CD14-positive monocyte (primary cell): ENCODE data around the gene EFNA1. TPM values are rescaled to one million over a fixed set of nuclear protein-coding genes. Genes with fewer than 3 reads are reported as not detected.

Experiments used
- DNase-seq, 3 donors: peaks; one replicate each; pipeline ENCODE4 v3.0.0-alpha.2; 2011 to 2022
- H2AFZ ChIP-seq: 2 replicates; pipeline ENCODE4 v1.6.0; 2012; ENCODE audit warnings: mild to moderate bottlenecking, low read depth, low read length, inconsistent platforms; ENCODE audit not compliant: insufficient read depth, poor library complexity, severe bottlenecking
- H3K27ac ChIP-seq, 2 donors: 1 replicate in 1 of 2; 2 replicates in 1 of 2; pipeline ENCODE4 v1.5.1; 2012 to 2013; ENCODE audit warnings: low read length in 2 of 2, control low read depth in 1 of 2, inconsistent platforms in 1 of 2, low read depth in 1 of 2, mild to moderate bottlenecking in 1 of 2
- H3K27me3 ChIP-seq, 2 donors: one replicate each; pipeline versions ENCODE4 v1.6.0 to v1.6.1; 2011 to 2013; ENCODE audit warnings: low read length in 2 of 2; ENCODE audit not compliant: control insufficient read depth in 2 of 2, insufficient read depth in 2 of 2
- H3K36me3 ChIP-seq, 2 donors: replicated peaks in 1 of 2; 1 replicate in 1 of 2; 2 replicates in 1 of 2; pipeline versions ENCODE4 v1.5.1 to v1.6.1; 2012 to 2013; ENCODE audit warnings: low read length in 2 of 2, control low read depth in 1 of 2, inconsistent platforms in 1 of 2, mild to moderate bottlenecking in 1 of 2; ENCODE audit not compliant: insufficient read depth in 2 of 2, control insufficient read depth in 1 of 2
- H3K4me1 ChIP-seq, 2 donors: 1 replicate in 1 of 2; 2 replicates in 1 of 2; pipeline versions ENCODE4 v1.5.1 to v1.6.1; 2012 to 2013; ENCODE audit warnings: low read length in 2 of 2, control low read depth in 1 of 2, inconsistent platforms in 1 of 2, mild to moderate bottlenecking in 1 of 2, moderate library complexity in 1 of 2; ENCODE audit not compliant: insufficient read depth in 2 of 2, control insufficient read depth in 1 of 2
- H3K4me2 ChIP-seq: replicated peaks from 2 replicates; pipeline ENCODE3; 2012; ENCODE audit warnings: low read length, moderate library complexity, mild to moderate bottlenecking; ENCODE audit not compliant: poor library complexity, severe bottlenecking; ENCODE audit errors: extremely low read depth
- H3K4me3 ChIP-seq, 3 experiments: fragments of 200-600 bp in 1 of 3; sonication (generic) in 1 of 3; replicated peaks in 1 of 3; 1 replicate in 2 of 3; 2 replicates in 1 of 3; pipeline ENCODE4 v1.5.1; 2011 to 2013; ENCODE audit warnings: low read length in 3 of 3, mild to moderate bottlenecking in 3 of 3, control low read depth in 2 of 3, low read depth in 2 of 3, inconsistent platforms in 1 of 3, moderate library complexity in 1 of 3
- H3K79me2 ChIP-seq: 2 replicates; pipeline ENCODE4 v1.6.0; 2012; ENCODE audit warnings: mild to moderate bottlenecking, control low read depth, inconsistent platforms, low read length, moderate library complexity; ENCODE audit not compliant: insufficient read depth
- H3K9ac ChIP-seq: 2 replicates; pipeline ENCODE4 v1.6.0; 2017; ENCODE audit warnings: low read length, mild to moderate bottlenecking; ENCODE audit not compliant: insufficient read depth, poor library complexity, severe bottlenecking
- H3K9me3 ChIP-seq, 2 donors: replicated peaks in 1 of 2; 1 replicate in 1 of 2; 2 replicates in 1 of 2; pipeline versions ENCODE4 v1.5.1 to v1.6.1; 2012 to 2013; ENCODE audit warnings: low read length in 2 of 2, control low read depth in 1 of 2; ENCODE audit not compliant: control insufficient read depth in 1 of 2, insufficient read depth in 1 of 2
- H4K20me1 ChIP-seq: 2 replicates; pipeline ENCODE4 v1.6.0; 2012; ENCODE audit warnings: mild to moderate bottlenecking, low read length, control low read depth, moderate library complexity; ENCODE audit not compliant: insufficient read depth
- H3K27ac Mint-ChIP-seq, 7 donors: one replicate each; pipeline ENCODE4 v1.8.0; 2020; ENCODE audit warnings: mild to moderate bottlenecking in 7 of 7, mixed read lengths in 7 of 7, moderate library complexity in 6 of 7, inconsistent platforms in 2 of 7
- H3K27me3 Mint-ChIP-seq, 3 donors: one replicate each; pipeline ENCODE4 v1.8.0; 2021 to 2022; ENCODE audit warnings: low read depth in 3 of 3, mild to moderate bottlenecking in 3 of 3, mixed read lengths in 3 of 3, moderate library complexity in 3 of 3, inconsistent platforms in 1 of 3
- H3K36me3 Mint-ChIP-seq, 2 donors: one replicate each; pipeline ENCODE4 v1.8.0; 2020; ENCODE audit warnings: mixed read lengths in 2 of 2, inconsistent platforms in 1 of 2, mild to moderate bottlenecking in 1 of 2
- H3K4me1 Mint-ChIP-seq: one replicate; pipeline ENCODE4 v1.8.0; 2020; ENCODE audit warnings: mild to moderate bottlenecking, mixed read lengths
- H3K4me3 Mint-ChIP-seq, 2 donors: one replicate each; pipeline ENCODE4 v1.8.0; 2020; ENCODE audit warnings: mild to moderate bottlenecking in 2 of 2, mixed read lengths in 2 of 2, moderate library complexity in 1 of 2
- H3K9me3 Mint-ChIP-seq, 7 donors: one replicate each; pipeline ENCODE4 v1.8.0; 2020 to 2022; ENCODE audit warnings: mixed read lengths in 7 of 7, mild to moderate bottlenecking in 6 of 7, moderate library complexity in 6 of 7, inconsistent platforms in 2 of 7
- CTCF ChIP-seq: fragments of 200-600 bp; IDR thresholded peaks from one replicate; pipeline ENCODE4 v1.8.0; 2022; ENCODE audit warnings: antibody characterized with exemption, mild to moderate bottlenecking
- WGBS: methylation state at CpG from one replicate; pipeline ENCODE4 v1.1.5; 2013; ENCODE audit warnings: missing lambda C conversion rate; ENCODE audit not compliant: insufficient coverage; 5-methylcytosine and 5-hydroxymethylcytosine counted together
- intact Hi-C, 2 donors: fragments of 100-400 bp; cut with micrococcal nuclease; formaldehyde crosslinking; loops; one replicate each; pipeline versions ENCODE4 v1.15.0 to v1.15.1; 2023
- polyA plus RNA-seq, 3 donors: library from polyadenylated mRNA; depleted of rRNA in 1 of 3; unstranded in 2 of 3; stranded (reverse) in 1 of 3; fragments of 300-500 nt in 2 of 3; fragments of >200 nt in 1 of 3; fragmentation: Illumina TruSeq in 2 of 3; gene quantifications; 1 replicate in 2 of 3; 2 replicates in 1 of 3; pipeline ENCODE4 v1.2.3, GENCODE V29; 2012 to 2021

EFNA1 gene
- polyA plus RNA-seq, 3 donors = 1.2 TPM; not detected in 2

- Histone ChIP-seq H4K20me1 (peaks cover 23% of the 10 kb centered on the region), H3K27ac (no peak overlapping the region), H3K79me2 (no peaks in the 10 kb centered on the region), H3K36me3 (no peaks in the 10 kb centered on the region), H3K27me3 (peaks cover 18 to 25% of the 10 kb centered on the region in 2 donors), H3K9me3 (peaks cover 0 to 12% of the 10 kb centered on the region in 2 donors), H3K4me2 (no peak overlapping the region), H2AFZ (no peak overlapping the region), H3K9ac (no peak overlapping the region), H3K4me1 (peaks cover 31 to 39% of the 10 kb centered on the region in 2 donors), H3K4me3 (no peak overlapping the region)
- no peak for TF ChIP-seq CTCF
- H3K9me3 Mint-ChIP-seq = peaks cover 0 to 14% (median 4%) of the 10 kb centered on the region in 7 donors
- H3K4me3 Mint-ChIP-seq = no peak overlapping the region
- intact Hi-C loops = loop anchor here in 1 of 2 donors (5.0 to 10.0 kb wide), 3 partner anchors 35 to 532 kb away; partner anchors contain the start of genes ADAM15 and UBE2Q1
- peaks cover 23 to 30% (median 28%) of the 10 kb centered on the region in 3 donors for H3K27me3 Mint-ChIP-seq
- 57% methylated on average over 3 of the region's 8 CpGs for WGBS
- peak overlapping the region in 1 of 7 donors; percentile 33 for H3K27ac Mint-ChIP-seq
- peak in 1 of 3 donors; percentile 3 for DNase-seq
- peaks cover 34% of the 10 kb centered on the region for H3K4me1 Mint-ChIP-seq
- peaks cover 5 to 9% of the 10 kb centered on the region in 2 donors for H3K36me3 Mint-ChIP-seq
These were observed 40.7 kb upstream of the EFNA1 start for GRCh38 chr1:155086856-155087535.

- Mint-ChIP-seq H3K27ac (no peak overlapping the region), H3K9me3 (no peaks in the 10 kb centered on the region), H3K27me3 (peaks cover 5 to 15% (median 9%) of the 10 kb centered on the region in 3 donors), H3K4me3 (peak overlapping the region in 1 of 2 donors; percentile 48), H3K4me1 (peaks cover 6% of the 10 kb centered on the region), H3K36me3 (peaks cover 0 to 5% of the 10 kb centered on the region in 2 donors)
- intact Hi-C loops = loop anchor here (1.0 to 5.0 kb wide), 3 partner anchors 36 to 76 kb away; partner anchors contain the start of gene EFNA1 (in 1 of the 2)
- Histone ChIP-seq H3K9ac (no peak overlapping the region), H3K27me3 (peaks cover 0 to 6% of the 10 kb centered on the region in 2 donors), H2AFZ (peak overlapping the region; percentile 1), H3K27ac (no peak overlapping the region), H4K20me1 (peaks cover 1% of the 10 kb centered on the region), H3K9me3 (no peaks in the 10 kb centered on the region), H3K79me2 (no peaks in the 10 kb centered on the region), H3K4me1 (peaks cover 1 to 11% of the 10 kb centered on the region in 2 donors), H3K36me3 (no peaks in the 10 kb centered on the region), H3K4me2 (no peak overlapping the region), H3K4me3 (no peak overlapping the region)
- WGBS = 38% methylated on average over 18 of the region's 29 CpGs
- DNase-seq = peak; percentile 71 to 79 (median 75)
- peak; percentile 97 for TF ChIP-seq CTCF
These were observed 36.3 kb upstream of the EFNA1 start for GRCh38 chr1:155091071-155092051.
